A549 treated with GW870086 at 1 μM for 4 hours (cell line): ENCODE results near the gene EPHB1. TPM values are rescaled to one million over a fixed set of nuclear protein-coding genes. Genes with fewer than 3 reads are reported as not detected.

Experiments
- total RNA-seq: library from RNA; stranded (reverse); fragments of 200-300 nt; extraction: Qiagen RNA extraction; gene quantifications from 5 replicates; pipeline ENCODE4 v1.2.3, GENCODE V29; 2022; ENCODE audit warnings: low read depth

EPHB1 gene
- total RNA-seq, result 0.14 to 0.17 TPM (median 0.16 TPM) in 3 of 5 replicates, not detected in the others

GRCh38 chr3:134794950-134795745 is at the start of gene EPHB1:
EPHB1 (plus strand) TSS chr3:134795260.

Other genes with a start within 250 kb of the EPHB1 start
- 0.09 to 0.13 TPM (median 0.10 TPM) in 3 of 5 replicates, not detected in the others for gene KY, start 144.2 kb upstream of the EPHB1 start, total RNA-seq